HepG2 (cell line): ENCODE measurements around the gene NMU. TPM values are rescaled to one million over a fixed set of nuclear protein-coding genes. Genes with fewer than 3 reads are reported as not detected.

Experiments
- CAMTA2 ChIP-seq: sonication (generic); formaldehyde crosslinking; IDR thresholded peaks from 2 replicates; pipeline ENCODE4 v1.4.0; 2020; ENCODE audit warnings: mild to moderate bottlenecking, missing genetic modification reagents, borderline replicate concordance
- LCORL ChIP-seq, 2 experiments: fragments of 450-650 bp in 1 of 2; sonication (generic) in 1 of 2; formaldehyde crosslinking in 1 of 2; IDR thresholded peaks; 2 replicates each; pipeline versions ENCODE4 v1.5.0 to v1.6.1; 2017 to 2020; ENCODE audit warnings: antibody characterized with exemption in 1 of 2, missing genetic modification reagents in 1 of 2
- NFKB2 ChIP-seq: sonication (generic); formaldehyde crosslinking; IDR thresholded peaks from 2 replicates; pipeline ENCODE4 v1.4.0; 2020; ENCODE audit warnings: missing genetic modification reagents, borderline replicate concordance
- PHF21A ChIP-seq: sonication (generic); formaldehyde crosslinking; IDR thresholded peaks from 2 replicates; pipeline ENCODE4 v1.5.0; 2020; ENCODE audit warnings: mild to moderate bottlenecking, missing genetic modification reagents
- TP53 ChIP-seq: sonication (generic); formaldehyde crosslinking; conservative IDR thresholded peaks from 2 replicates; pipeline ENCODE4 v1.4.0; 2020; ENCODE audit warnings: missing genetic modification reagents
- ZNF124 ChIP-seq: sonication (generic); formaldehyde crosslinking; IDR thresholded peaks from 2 replicates; pipeline ENCODE4 v1.4.0; 2020; ENCODE audit warnings: missing genetic modification reagents
- ZNF577 ChIP-seq: sonication (generic); formaldehyde crosslinking; IDR thresholded peaks from 2 replicates; pipeline ENCODE4 v1.4.0; 2020; ENCODE audit warnings: mild to moderate bottlenecking, low read depth, missing genetic modification reagents, borderline replicate concordance
- ZNF629 ChIP-seq: sonication (generic); formaldehyde crosslinking; conservative IDR thresholded peaks from 2 replicates; pipeline ENCODE4 v1.5.0; 2020; ENCODE audit warnings: missing genetic modification reagents
- ZNF674 ChIP-seq: sonication (generic); formaldehyde crosslinking; IDR thresholded peaks from 2 replicates; pipeline ENCODE4 v1.5.0; 2020; ENCODE audit warnings: low read depth, mild to moderate bottlenecking, missing genetic modification reagents
- ZNF781 ChIP-seq: sonication (generic); formaldehyde crosslinking; IDR thresholded peaks from 2 replicates; pipeline ENCODE4 v1.5.1; 2020; ENCODE audit warnings: borderline replicate concordance, mild to moderate bottlenecking, missing genetic modification reagents; ENCODE audit errors: not compliant biosample characterization
- polyA plus RNA-seq, 8 experiments: library from polyadenylated mRNA; depleted of rRNA in 3 of 8; stranded (reverse) in 7 of 8; unstranded in 1 of 8; fragments of >200 nt; fragmentation: Illumina TruSeq in 4 of 8; extraction: Trizol in 4 of 8; gene quantifications; 2 replicates each; pipeline versions ENCODE4 v1.2.1 to v1.2.3, GENCODE V29; 2011 to 2016; ENCODE audit warnings: low read depth in 4 of 8, missing spikeins in 1 of 8, mixed read lengths in 1 of 8; ENCODE audit not compliant: insufficient read depth in 1 of 8
- total RNA-seq, 5 experiments: library from RNA; depleted of rRNA; stranded (reverse); fragments of >200 nt; fragmentation: Illumina TruSeq; extraction: Trizol; gene quantifications; 2 replicates each; pipeline ENCODE4 v1.2.3, GENCODE V29; 2016; ENCODE audit warnings: low read depth in 1 of 5
- TF ChIP-seq, protein P1 (sequence below): sonication (generic); formaldehyde crosslinking; IDR thresholded peaks from 2 replicates; pipeline ENCODE4 v1.8.0; 2022; ENCODE audit warnings: low read depth, missing genetic modification reagents
- TF ChIP-seq, protein P2 (sequence below): sonication (generic); formaldehyde crosslinking; conservative IDR thresholded peaks from 2 replicates; pipeline ENCODE4 v1.4.0; 2020; ENCODE audit warnings: missing genetic modification reagents
- TF ChIP-seq, protein P3 (sequence below), 2 experiments: sonication (generic) in 1 of 2; formaldehyde crosslinking in 1 of 2; IDR thresholded peaks; 2 replicates each; pipeline versions ENCODE4 v1.4.0 to v1.6.1; 2016 to 2020; ENCODE audit warnings: borderline replicate concordance in 1 of 2, low read depth in 1 of 2, mild to moderate bottlenecking in 1 of 2, missing genetic modification reagents in 1 of 2
- TF ChIP-seq, protein P4 (sequence below): sonication (generic); formaldehyde crosslinking; IDR thresholded peaks from 2 replicates; pipeline ENCODE4 v1.4.0; 2020; ENCODE audit warnings: mild to moderate bottlenecking, missing genetic modification reagents
- TF ChIP-seq, protein P5 (sequence below): sonication (generic); formaldehyde crosslinking; IDR thresholded peaks from 2 replicates; pipeline ENCODE4 v1.4.0; 2020; ENCODE audit warnings: missing genetic modification reagents
- TF ChIP-seq, protein P6 (sequence below): sonication (generic); formaldehyde crosslinking; IDR thresholded peaks from 2 replicates; pipeline ENCODE4 v1.5.0; 2020; ENCODE audit warnings: missing genetic modification reagents

Gene NMU
- total and polyA plus RNA-seq, 2 of the 13 experiments (the other 11 are each of a cell fraction or from before 2014, with no cell fraction given) = not detected

DNA sequence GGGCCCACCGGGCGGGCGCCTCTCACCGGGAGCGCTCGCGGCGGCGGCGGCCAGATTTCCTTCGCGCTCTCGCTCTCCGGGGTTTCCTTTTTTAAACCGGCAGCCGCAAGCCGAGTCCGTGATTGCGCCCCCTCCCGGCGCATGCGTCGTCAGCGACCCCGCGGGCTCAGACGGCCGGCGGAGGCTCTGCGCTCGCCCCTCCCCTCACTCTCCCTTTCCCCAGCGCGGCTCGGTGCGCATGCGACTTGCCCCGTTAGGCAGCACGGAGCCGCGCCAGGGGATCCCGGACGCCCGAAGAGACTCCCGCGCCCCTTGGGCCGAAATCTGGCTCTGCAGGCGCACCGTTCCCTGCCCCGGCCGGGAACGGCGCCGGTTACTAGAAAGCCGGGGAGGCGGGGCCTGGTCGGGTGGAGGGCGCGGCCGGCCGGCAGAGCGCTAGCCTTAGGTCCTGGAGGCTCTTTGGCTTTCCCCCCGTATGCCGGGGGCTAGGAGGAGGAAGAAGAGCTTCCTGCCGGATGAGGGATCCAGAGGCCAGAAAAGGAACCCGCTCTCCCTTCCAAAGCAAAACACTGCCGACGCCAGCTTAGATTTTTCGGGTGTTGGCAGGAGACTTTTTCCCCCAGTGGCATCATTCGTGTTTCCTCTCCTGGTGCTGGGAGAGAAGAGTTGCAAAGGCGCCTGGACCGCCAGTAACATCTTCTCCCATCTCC is 89.2 kb downstream of the NMU start, which contains the start of gene CLOCK (continued):
- TF ChIP-seq, protein P1, sequence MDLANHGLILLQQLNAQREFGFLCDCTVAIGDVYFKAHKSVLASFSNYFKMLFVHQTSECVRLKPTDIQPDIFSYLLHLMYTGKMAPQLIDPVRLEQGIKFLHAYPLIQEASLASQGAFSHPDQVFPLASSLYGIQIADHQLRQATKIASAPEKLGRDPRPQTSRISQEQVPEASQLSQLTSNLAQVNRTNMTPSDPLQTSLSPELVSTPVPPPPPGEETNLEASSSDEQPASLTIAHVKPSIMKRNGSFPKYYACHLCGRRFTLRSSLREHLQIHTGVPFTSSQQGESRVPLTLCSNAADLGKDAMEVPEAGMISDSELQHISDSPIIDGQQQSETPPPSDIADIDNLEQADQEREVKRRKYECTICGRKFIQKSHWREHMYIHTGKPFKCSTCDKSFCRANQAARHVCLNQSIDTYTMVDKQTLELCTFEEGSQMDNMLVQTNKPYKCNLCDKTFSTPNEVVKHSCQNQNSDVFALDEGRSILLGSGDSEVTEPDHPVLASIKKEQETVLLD (CRISPR knock-in tag) = peak; percentile 95
- TF ChIP-seq CAMTA2 (CRISPR knock-in tag) (no peak), ZNF629 (CRISPR knock-in tag) (0 out of 2 replicates have a peak, but pooled peaks have one; percentile 13), LCORL (IDR thresholded peaks at IDR 0.05) (no peak), LCORL (CRISPR knock-in tag; IDR thresholded peaks at IDR 0.05) (peak; percentile 89), ZNF124 (CRISPR knock-in tag) (no peak), ZNF674 (CRISPR knock-in tag) (no peak), PHF21A (CRISPR knock-in tag) (peak; percentile 64), ZNF781 (CRISPR knock-in tag) (no peak), NFKB2 (CRISPR knock-in tag) (no peak; the same call in 1 of the 2 replicates), ZNF577 (no peak), TP53 (CRISPR knock-in tag) (no peak)
- TF ChIP-seq, protein P2, sequence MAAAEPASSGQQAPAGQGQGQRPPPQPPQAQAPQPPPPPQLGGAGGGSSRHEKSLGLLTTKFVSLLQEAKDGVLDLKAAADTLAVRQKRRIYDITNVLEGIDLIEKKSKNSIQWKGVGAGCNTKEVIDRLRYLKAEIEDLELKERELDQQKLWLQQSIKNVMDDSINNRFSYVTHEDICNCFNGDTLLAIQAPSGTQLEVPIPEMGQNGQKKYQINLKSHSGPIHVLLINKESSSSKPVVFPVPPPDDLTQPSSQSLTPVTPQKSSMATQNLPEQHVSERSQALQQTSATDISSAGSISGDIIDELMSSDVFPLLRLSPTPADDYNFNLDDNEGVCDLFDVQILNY (CRISPR knock-in tag) = no peak
- TF ChIP-seq, protein P3, sequence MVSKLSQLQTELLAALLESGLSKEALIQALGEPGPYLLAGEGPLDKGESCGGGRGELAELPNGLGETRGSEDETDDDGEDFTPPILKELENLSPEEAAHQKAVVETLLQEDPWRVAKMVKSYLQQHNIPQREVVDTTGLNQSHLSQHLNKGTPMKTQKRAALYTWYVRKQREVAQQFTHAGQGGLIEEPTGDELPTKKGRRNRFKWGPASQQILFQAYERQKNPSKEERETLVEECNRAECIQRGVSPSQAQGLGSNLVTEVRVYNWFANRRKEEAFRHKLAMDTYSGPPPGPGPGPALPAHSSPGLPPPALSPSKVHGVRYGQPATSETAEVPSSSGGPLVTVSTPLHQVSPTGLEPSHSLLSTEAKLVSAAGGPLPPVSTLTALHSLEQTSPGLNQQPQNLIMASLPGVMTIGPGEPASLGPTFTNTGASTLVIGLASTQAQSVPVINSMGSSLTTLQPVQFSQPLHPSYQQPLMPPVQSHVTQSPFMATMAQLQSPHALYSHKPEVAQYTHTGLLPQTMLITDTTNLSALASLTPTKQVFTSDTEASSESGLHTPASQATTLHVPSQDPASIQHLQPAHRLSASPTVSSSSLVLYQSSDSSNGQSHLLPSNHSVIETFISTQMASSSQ (IDR thresholded peaks at IDR 0.05; ENCODE audit: low read depth) = no peak
- TF ChIP-seq, protein P3 (CRISPR knock-in tag; IDR thresholded peaks at IDR 0.05; ENCODE audit: borderline replicate concordance) = 0 out of 2 replicates have a peak, but pooled peaks have one; percentile 15
- TF ChIP-seq, protein P4, sequence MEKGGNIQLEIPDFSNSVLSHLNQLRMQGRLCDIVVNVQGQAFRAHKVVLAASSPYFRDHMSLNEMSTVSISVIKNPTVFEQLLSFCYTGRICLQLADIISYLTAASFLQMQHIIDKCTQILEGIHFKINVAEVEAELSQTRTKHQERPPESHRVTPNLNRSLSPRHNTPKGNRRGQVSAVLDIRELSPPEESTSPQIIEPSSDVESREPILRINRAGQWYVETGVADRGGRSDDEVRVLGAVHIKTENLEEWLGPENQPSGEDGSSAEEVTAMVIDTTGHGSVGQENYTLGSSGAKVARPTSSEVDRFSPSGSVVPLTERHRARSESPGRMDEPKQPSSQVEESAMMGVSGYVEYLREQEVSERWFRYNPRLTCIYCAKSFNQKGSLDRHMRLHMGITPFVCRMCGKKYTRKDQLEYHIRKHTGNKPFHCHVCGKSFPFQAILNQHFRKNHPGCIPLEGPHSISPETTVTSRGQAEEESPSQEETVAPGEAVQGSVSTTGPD (CRISPR knock-in tag) = no peak
- TF ChIP-seq, protein P5, sequence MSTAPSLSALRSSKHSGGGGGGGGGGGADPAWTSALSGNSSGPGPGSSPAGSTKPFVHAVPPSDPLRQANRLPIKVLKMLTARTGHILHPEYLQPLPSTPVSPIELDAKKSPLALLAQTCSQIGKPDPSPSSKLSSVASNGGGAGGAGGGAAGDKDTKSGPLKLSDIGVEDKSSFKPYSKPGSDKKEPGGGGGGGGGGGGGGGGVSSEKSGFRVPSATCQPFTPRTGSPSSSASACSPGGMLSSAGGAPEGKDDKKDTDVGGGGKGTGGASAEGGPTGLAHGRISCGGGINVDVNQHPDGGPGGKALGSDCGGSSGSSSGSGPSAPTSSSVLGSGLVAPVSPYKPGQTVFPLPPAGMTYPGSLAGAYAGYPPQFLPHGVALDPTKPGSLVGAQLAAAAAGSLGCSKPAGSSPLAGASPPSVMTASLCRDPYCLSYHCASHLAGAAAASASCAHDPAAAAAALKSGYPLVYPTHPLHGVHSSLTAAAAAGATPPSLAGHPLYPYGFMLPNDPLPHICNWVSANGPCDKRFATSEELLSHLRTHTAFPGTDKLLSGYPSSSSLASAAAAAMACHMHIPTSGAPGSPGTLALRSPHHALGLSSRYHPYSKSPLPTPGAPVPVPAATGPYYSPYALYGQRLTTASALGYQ (CRISPR knock-in tag) = no peak
- TF ChIP-seq, protein P6, sequence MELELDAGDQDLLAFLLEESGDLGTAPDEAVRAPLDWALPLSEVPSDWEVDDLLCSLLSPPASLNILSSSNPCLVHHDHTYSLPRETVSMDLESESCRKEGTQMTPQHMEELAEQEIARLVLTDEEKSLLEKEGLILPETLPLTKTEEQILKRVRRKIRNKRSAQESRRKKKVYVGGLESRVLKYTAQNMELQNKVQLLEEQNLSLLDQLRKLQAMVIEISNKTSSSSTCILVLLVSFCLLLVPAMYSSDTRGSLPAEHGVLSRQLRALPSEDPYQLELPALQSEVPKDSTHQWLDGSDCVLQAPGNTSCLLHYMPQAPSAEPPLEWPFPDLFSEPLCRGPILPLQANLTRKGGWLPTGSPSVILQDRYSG (CRISPR knock-in tag) = no peak; the same call in 1 of the 2 replicates
